Measurements from ENCODE around the gene HHIPL1.

GRCh38 chr14:99654235-99654985 is 9.5 kb downstream of the HHIPL1 start:
- TF ChIP-seq EZH2phosphoT487 (IDR thresholded peaks at IDR 0.05; ENCODE audit: borderline replicate concordance, low read depth, low read length): no peak
- TF ChIP-seq CTCF (conservative IDR thresholded peaks at IDR 0.05; ENCODE audit: low read length): no peak
